ENCODE results near the gene CLEC4M.
"Not testable (repeated sequence)": the region's sequence is repeated elsewhere in the genome, so short reads cannot be mapped to it uniquely, and the experiment has no call there.

CLEC4M gene

GRCh38 chr19:7775761-7776160 is 12.7 kb downstream of the CLEC4M start:
- no peak for DNase-seq

GRCh38 chr19:7778081-7778480 is 15.0 kb downstream of the CLEC4M start:
- no peak for DNase-seq

GRCh38 chr19:7779631-7780486 is 16.8 kb downstream of the CLEC4M start:
- DNase-seq = no peak

GRCh38 chr19:7781157-7781556 is 18.1 kb downstream of the CLEC4M start:
- DNase-seq = no peak

- DNase-seq = peak; percentile 34
Measured at GRCh38 chr19:7783991-7784423, 21.0 kb downstream of the CLEC4M start.

- DNase-seq = no peak
Measured at GRCh38 chr19:7784856-7785255, 21.8 kb downstream of the CLEC4M start.

- no peak for DNase-seq
Measured at GRCh38 chr19:7787141-7787540, 24.1 kb downstream of the CLEC4M start.

- no peak for DNase-seq
Measured at GRCh38 chr19:7787602-7788177, 24.6 kb downstream of the CLEC4M start.

- no peak for DNase-seq
Measured at GRCh38 chr19:7788178-7788932, 25.3 kb downstream of the CLEC4M start.

GRCh38 chr19:7788933-7789323 is 25.9 kb downstream of the CLEC4M start:
- no peak for DNase-seq

- DNase-seq = peak; percentile 68
Measured at GRCh38 chr19:7789447-7789846, 26.4 kb downstream of the CLEC4M start.

- DNase-seq = no peak
Measured at GRCh38 chr19:7790416-7790815, 27.4 kb downstream of the CLEC4M start.

- DNase-seq = no peak
Measured at GRCh38 chr19:7792281-7792680, 29.2 kb downstream of the CLEC4M start.

- not testable (repeated sequence) for DNase-seq
Measured at GRCh38 chr19:7792701-7793100, 29.7 kb downstream of the CLEC4M start.

- DNase-seq = no peak
Measured at GRCh38 chr19:7793493-7793892, 30.4 kb downstream of the CLEC4M start.

- DNase-seq = no peak
Measured at GRCh38 chr19:7795555-7796161, 32.6 kb downstream of the CLEC4M start.

GRCh38 chr19:7799640-7800355 is 36.8 kb downstream of the CLEC4M start:
- peak; percentile 41 for DNase-seq

GRCh38 chr19:7801020-7801570 is 38.1 kb downstream of the CLEC4M start:
- DNase-seq = no peak

- no peak for DNase-seq
Measured at GRCh38 chr19:7806234-7806633, 43.2 kb downstream of the CLEC4M start.

GRCh38 chr19:7806876-7807275 is 43.8 kb downstream of the CLEC4M start:
- DNase-seq = no peak

- DNase-seq = no peak
Measured at GRCh38 chr19:7808108-7808507, 45.1 kb downstream of the CLEC4M start.

GRCh38 chr19:7811989-7812388 is 48.9 kb downstream of the CLEC4M start:
- DNase-seq = no peak
